SKM-1 (cell line): ENCODE data around the gene CLCN1.

ENCODE experiments used
- DNase-seq: peaks from one replicate; lab custom pipeline; 2025; ENCODE audit not compliant: unreplicated experiment; lab: John Stamatoyannopoulos, UW

The CLCN1 gene

DNA sequence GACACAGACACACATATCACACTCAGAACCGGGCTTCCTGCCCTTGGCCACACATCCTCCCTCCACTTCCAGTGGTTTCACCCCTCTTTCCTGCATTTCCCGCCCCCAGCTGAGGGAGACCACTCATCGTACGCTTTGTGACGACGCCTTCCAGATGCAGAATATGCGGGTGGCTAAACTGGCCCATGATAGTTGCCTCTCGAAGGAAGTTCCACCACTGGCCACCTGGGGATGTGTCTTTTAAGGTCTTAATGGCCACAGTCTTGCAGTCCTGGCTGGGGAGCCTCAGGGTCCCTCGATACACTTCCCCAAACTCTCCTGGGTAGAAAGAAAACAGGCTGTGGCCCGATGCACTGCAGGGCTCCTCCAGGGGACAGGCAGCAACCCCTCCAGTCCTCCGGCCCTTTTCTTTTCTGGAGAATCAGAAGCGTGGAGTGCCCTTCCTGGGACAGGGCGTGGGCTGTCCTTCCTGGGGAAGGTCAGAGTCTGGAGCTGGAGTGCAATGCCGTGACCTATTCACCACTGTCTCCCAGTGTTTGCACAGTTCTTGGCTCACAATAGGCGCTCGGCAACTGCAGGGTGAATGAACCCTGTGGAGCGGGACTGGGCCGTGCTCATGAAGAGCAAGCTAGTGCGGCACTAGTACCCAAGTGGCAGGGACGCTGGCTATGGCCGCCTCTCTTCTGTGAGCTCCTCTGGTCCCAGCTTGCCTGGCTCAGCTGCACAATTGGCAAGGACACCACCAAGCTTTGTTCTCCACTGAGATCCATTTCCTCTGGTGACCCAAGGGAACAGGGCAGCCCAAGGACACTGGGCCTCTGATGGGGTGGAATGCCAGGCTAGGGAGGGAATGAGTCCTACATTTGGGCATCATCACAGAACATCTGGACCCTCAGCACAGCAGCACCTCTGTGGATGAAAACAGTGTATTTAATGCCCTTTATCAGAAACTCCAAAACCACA lies 79.6 kb downstream of the CLCN1 start:
- no peak for DNase-seq

DNA sequence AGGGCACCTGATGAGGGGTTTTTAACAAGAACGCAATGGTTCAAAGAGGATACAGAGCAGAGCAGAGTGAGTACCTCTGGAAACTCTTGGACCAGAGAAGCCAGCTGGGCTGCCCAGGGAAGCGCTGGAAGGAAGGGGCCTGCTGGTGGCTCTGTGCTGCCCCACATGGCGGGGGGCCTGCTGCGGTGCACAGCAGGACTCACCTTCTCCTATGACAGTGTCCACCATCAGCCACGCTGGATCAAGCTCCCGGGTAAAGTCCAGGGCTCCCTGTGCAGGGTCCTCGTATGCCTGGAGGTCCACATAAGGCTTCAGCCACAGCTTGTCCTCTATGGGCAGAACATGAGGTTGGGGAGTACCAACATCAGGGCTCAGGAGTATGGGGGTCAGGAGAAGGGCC lies 80.3 kb downstream of the CLCN1 start:
- no peak for DNase-seq

DNA sequence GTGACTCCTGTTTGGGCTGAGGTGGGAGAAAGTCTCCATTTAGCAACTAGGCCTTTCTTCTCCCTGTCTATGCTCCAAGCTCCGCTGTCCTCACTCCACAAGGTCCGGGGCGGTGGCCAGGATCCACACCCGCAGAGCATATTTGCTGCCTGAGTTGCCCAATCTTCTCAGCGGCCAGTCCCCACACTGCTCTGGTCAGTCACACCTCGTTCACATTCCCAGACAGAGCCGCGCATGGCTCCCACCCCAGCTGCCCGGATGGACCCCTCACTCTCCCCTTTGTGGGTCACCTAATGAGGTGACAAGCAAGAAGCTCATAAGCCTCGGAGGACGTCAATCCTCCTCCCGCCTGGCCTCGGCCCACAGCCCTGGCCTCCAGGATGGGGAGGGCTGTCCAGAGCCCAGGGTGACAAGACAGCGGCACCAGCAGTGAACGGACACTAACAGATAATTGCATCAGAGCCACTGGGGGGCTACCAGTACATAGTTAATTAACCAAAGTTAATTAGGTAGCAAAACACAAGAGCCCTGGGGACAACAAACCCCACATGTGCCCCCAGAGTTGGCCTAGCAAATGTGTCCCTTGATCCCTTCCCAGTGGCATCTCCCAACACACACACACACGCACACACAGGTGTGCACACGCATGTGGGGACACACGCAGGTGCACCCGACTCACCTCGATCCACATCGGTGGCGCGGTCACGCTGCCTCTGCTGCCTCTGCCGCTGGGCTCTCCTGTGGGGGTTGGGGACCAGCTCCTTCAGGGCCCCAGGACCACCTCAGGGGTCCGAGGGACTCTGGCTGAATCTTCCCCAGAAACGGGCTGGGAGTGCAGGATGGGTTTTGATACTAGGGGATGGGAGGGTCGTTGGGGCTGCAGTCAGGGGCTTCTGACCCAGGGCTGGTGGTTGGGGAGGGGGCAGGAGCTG lies 81.0 kb downstream of the CLCN1 start:
- no peak for DNase-seq

DNA sequence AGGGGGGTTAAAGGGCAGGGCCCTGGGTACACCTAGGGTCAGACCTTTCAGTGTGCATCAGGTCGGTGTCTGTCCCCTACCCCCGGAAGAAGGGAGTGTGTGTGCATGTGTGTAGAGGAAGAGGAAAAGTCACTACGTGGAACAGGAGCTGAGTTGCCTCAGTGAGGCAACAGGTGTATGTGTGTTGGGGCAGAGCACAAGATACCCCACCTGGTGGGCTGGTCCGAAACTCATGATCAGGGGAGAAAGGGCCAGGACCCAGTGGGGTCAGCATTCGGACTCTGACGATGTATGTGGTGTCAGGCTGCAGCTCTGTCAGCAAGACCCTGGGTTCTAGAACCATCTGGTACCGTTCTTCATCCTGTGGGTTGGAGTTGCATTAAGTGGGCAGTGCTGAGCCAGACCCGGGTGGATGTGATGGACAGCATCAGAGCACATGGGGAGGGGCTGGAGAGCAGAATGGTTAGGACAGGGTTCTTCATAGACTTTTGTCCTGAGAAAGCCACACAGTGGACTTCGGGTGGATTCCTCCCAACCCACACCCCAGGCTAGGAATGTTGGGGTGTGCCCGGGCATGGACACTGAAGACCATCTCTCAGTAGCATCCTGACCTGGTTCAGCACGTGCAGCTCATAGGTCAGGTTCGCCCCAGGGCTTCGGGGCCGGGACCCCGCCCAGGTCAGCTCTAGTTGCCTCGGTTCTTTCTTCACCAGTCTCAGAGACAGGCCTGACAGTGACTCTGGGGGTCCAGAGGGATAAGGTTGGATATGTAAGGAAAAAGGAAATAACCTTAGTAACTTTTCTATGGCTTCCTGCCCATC lies 82.0 kb downstream of the CLCN1 start:
- no peak for DNase-seq

GRCh38 chr7:143398616-143399015 lies 82.7 kb downstream of the CLCN1 start:
- no peak for DNase-seq

DNA sequence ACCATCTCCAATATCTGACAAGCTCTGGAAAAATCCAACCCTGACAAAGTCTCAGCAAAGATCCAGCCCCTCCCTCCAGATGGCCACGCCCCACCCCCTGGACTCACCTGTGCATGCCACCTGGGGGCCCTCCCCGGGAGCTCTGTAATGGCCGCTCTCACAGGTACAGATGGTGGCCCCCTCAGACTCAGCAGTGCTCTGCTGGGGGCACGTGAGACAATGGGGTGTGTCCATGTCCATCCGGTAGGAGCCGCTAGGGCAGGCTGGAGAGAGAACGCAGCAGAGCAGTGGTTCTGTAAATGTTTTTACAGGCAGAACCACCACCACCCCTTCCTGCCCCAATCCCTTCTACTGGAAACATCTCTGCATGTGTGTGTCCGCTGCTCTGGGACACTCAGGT lies 83.2 kb downstream of the CLCN1 start:
- DNase-seq: no peak

- no peak for DNase-seq
Observed at GRCh38 chr7:143399642-143400041, 83.7 kb downstream of the CLCN1 start.

DNA sequence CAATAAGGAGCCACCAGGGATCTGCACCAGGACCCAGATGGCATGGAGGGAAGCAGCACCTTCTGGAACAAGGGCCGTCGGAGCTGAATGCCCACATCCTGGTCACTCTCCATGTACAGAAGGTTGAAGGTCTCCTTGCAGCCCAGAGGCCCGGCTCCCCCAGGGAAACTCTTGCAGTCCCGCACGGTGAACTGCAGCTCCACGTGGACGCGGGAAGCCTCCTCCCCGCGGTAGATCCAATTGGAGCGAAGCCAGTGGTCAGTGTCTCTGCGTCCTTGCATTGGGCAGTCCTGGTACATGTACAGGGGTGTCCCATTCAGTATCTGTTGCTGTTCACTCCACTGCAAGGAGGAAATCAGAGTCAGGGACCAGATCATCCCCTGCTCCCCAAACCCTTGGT lies 85.4 kb downstream of the CLCN1 start:
- DNase-seq: no peak
